Prostate gland (tissue), 2 donors: ENCODE measurements around the gene SCAPER.

ENCODE experiments used
- POLR2A ChIP-seq: fragments of 450-650 bp; IDR thresholded peaks from one replicate; pipeline ENCODE4 v1.6.1; 2016; ENCODE audit warnings: antibody characterized with exemption, mild to moderate bottlenecking
- POLR2AphosphoS5 ChIP-seq: sonication (generic); formaldehyde crosslinking; IDR thresholded peaks from one replicate; pipeline ENCODE4 v1.6.1; 2017; ENCODE audit warnings: antibody characterized with exemption
- TF ChIP-seq, protein P1 (sequence below), 4 experiments: fragments of 200-600 bp in 2 of 4; fragments of 450-650 bp in 2 of 4; sonication (generic) in 2 of 4; IDR thresholded peaks; 1 replicate in 3 of 4; 2 replicates in 1 of 4; pipeline ENCODE4 v1.5.1; 2016 to 2019; ENCODE audit warnings: antibody characterized with exemption in 4 of 4, mild to moderate bottlenecking in 2 of 4, moderate library complexity in 2 of 4

GRCh38 chr15:76866008-76866407 is 39.1 kb downstream of the SCAPER start:
- TF ChIP-seq, protein P1, sequence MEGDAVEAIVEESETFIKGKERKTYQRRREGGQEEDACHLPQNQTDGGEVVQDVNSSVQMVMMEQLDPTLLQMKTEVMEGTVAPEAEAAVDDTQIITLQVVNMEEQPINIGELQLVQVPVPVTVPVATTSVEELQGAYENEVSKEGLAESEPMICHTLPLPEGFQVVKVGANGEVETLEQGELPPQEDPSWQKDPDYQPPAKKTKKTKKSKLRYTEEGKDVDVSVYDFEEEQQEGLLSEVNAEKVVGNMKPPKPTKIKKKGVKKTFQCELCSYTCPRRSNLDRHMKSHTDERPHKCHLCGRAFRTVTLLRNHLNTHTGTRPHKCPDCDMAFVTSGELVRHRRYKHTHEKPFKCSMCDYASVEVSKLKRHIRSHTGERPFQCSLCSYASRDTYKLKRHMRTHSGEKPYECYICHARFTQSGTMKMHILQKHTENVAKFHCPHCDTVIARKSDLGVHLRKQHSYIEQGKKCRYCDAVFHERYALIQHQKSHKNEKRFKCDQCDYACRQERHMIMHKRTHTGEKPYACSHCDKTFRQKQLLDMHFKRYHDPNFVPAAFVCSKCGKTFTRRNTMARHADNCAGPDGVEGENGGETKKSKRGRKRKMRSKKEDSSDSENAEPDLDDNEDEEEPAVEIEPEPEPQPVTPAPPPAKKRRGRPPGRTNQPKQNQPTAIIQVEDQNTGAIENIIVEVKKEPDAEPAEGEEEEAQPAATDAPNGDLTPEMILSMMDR (IDR thresholded peaks at IDR 0.05) = no peak
- TF ChIP-seq POLR2AphosphoS5 = no peak
- TF ChIP-seq POLR2A = no peak
